Body of pancreas (tissue), 4 donors: ENCODE measurements around the gene MSL1.

ENCODE experiments used
- POLR2A ChIP-seq, 3 donors: fragments of 450-650 bp; IDR thresholded peaks; one replicate each; pipeline ENCODE4 v1.6.1; 2016; ENCODE audit warnings: antibody characterized with exemption in 3 of 3, mild to moderate bottlenecking in 2 of 3
- TF ChIP-seq, protein P1 (sequence below), 7 experiments: fragments of 450-650 bp in 4 of 7; fragments of 200-600 bp in 3 of 7; sonication (generic) in 3 of 7; IDR thresholded peaks; one replicate each; pipeline ENCODE4 v1.5.1; 2016 to 2019; ENCODE audit warnings: antibody characterized with exemption in 7 of 7

DNA sequence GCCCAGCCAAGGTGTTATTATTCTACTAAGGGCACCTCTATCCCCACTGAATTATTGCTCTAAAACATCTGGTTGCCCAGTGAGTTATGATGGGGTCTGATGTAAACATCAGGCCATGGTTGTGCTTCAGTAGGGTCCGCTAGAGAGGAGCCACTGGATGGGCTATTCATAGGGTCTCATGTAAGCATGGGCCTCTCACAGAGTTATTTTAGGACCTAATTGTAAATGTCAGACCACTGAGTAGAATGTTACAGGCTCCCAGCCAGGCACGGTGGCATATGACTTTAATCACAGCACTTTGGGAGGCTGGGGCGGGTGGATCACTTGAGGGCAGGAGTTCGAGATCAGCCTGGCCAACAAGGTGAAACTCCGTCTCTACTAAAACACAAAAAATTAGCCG is 60.8 kb downstream of the MSL1 start:
- TF ChIP-seq, protein P1, sequence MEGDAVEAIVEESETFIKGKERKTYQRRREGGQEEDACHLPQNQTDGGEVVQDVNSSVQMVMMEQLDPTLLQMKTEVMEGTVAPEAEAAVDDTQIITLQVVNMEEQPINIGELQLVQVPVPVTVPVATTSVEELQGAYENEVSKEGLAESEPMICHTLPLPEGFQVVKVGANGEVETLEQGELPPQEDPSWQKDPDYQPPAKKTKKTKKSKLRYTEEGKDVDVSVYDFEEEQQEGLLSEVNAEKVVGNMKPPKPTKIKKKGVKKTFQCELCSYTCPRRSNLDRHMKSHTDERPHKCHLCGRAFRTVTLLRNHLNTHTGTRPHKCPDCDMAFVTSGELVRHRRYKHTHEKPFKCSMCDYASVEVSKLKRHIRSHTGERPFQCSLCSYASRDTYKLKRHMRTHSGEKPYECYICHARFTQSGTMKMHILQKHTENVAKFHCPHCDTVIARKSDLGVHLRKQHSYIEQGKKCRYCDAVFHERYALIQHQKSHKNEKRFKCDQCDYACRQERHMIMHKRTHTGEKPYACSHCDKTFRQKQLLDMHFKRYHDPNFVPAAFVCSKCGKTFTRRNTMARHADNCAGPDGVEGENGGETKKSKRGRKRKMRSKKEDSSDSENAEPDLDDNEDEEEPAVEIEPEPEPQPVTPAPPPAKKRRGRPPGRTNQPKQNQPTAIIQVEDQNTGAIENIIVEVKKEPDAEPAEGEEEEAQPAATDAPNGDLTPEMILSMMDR (IDR thresholded peaks at IDR 0.05): no peak
- no peak for TF ChIP-seq POLR2A (IDR thresholded peaks at IDR 0.05)
